ENCODE results near the gene NID2.

The NID2 gene

GRCh38 chr14:52080158-52080800 lies 11.4 kb upstream of the NID2 start:
- DNase-seq: no peak

- no peak for DNase-seq
Observed at GRCh38 chr14:52079239-52079959, 10.5 kb upstream of the NID2 start.

GRCh38 chr14:52078721-52079120 lies 9.9 kb upstream of the NID2 start:
- no peak for DNase-seq

- no peak for DNase-seq
Observed at GRCh38 chr14:52078095-52078531, 9.3 kb upstream of the NID2 start.

- no peak for DNase-seq
Observed at GRCh38 chr14:52077256-52077979, 8.6 kb upstream of the NID2 start.

- DNase-seq: no peak
Observed at GRCh38 chr14:52076334-52076733, 7.5 kb upstream of the NID2 start.

GRCh38 chr14:52075371-52075770 lies 6.5 kb upstream of the NID2 start:
- no peak for DNase-seq

GRCh38 chr14:52073251-52073650 lies 4.4 kb upstream of the NID2 start:
- no peak for DNase-seq

GRCh38 chr14:52072266-52072780 lies 3.5 kb upstream of the NID2 start:
- no peak for DNase-seq

- DNase-seq: no peak
Observed at GRCh38 chr14:52071675-52072074, 2.8 kb upstream of the NID2 start.

- DNase-seq: no peak
Observed at GRCh38 chr14:52070051-52070431, 1.2 kb upstream of the NID2 start.

GRCh38 chr14:52069307-52070050 lies 620 bp upstream of the NID2 start:
- no peak for DNase-seq

GRCh38 chr14:52067873-52068614 lies 815 bp downstream of the NID2 start:
- no peak for DNase-seq

- no peak for DNase-seq
Observed at GRCh38 chr14:52064174-52064573, 4.7 kb downstream of the NID2 start.

GRCh38 chr14:52063052-52063462 lies 5.8 kb downstream of the NID2 start:
- no peak for DNase-seq

GRCh38 chr14:52061890-52062289 lies 7.0 kb downstream of the NID2 start:
- DNase-seq: no peak

- DNase-seq: no peak
Observed at GRCh38 chr14:52061390-52061789, 7.5 kb downstream of the NID2 start.

GRCh38 chr14:52060080-52060479 lies 8.8 kb downstream of the NID2 start:
- no peak for DNase-seq

- DNase-seq: no peak
Observed at GRCh38 chr14:52059649-52060048, 9.2 kb downstream of the NID2 start.

GRCh38 chr14:52058341-52058740 lies 10.5 kb downstream of the NID2 start:
- no peak for DNase-seq

GRCh38 chr14:52055167-52055566 lies 13.7 kb downstream of the NID2 start:
- no peak for DNase-seq

- DNase-seq: no peak
Observed at GRCh38 chr14:52054678-52055077, 14.2 kb downstream of the NID2 start.

Data from NCI-H1048 (cell line).